Measurements from ENCODE around the gene DNAI4.

DNA sequence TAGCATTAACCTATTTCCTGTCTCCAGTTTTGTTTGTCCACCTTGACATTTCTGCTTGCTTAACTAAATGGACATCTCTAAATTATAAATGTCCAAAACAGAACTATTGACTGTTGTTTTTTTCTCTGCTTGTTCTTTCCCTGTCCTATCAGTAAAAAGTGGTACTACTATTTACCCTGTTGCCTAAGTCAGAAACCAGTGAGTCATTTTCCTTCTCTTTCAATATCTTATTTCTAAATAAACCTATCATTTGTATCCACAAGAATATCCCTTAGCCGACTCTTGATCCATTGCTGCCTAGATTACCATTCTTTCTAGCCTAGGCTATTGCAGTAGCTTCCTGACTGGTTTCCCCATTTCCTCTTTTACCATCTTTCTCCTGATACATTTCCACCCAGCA is 22.6 kb upstream of the DNAI4 start:
- no peak for TF ChIP-seq CTCF (conservative IDR thresholded peaks at IDR 0.05)
- TF ChIP-seq ZFX (IDR thresholded peaks at IDR 0.05) = no peak

Data from C4-2B (cell line).